OCI-LY7 (cell line): ENCODE data around the gene TNS2. TPM values are rescaled to one million over a fixed set of nuclear protein-coding genes. Genes with fewer than 3 reads are reported as not detected.

Experiments
- BruUV-seq: library from RNA; stranded (reverse); fragments of 400-500 nt; replicated peaks from 2 replicates; lab custom pipeline; 2021; lab: Mats Ljungman, UMichigan
- CTCF ChIA-PET: fragments of 300-600 bp; sonication (Branson Sonifier 250); formaldehyde crosslinking; loops from one replicate; lab custom pipeline; 2022; ENCODE audit warnings: antibody characterized with exemption; ENCODE audit not compliant: unreplicated experiment; lab: Charles Lee
- POLR2A ChIA-PET: fragments of 300-600 bp; sonication (Branson Sonifier 250); formaldehyde crosslinking; loops from one replicate; lab custom pipeline; 2022; ENCODE audit warnings: antibody characterized with exemption; lab: Charles Lee
- DNase-seq: peaks from one replicate; pipeline ENCODE4 v3.0.0-alpha.2; 2015; ENCODE audit warnings: low spot score
- H2AFZ ChIP-seq: fragments of 200-600 bp; sonication (generic), shearing (Covaris generic); 2 replicates; pipeline ENCODE4 v1.6.1; 2014; ENCODE audit warnings: mild to moderate bottlenecking, antibody characterized with exemption, low read length, moderate library complexity
- H3K27ac ChIP-seq: fragments of 200-600 bp; sonication (generic); 2 replicates; pipeline ENCODE4 v1.5.1; 2014; ENCODE audit warnings: mixed run types, low read depth, mild to moderate bottlenecking, moderate library complexity, low read length, inconsistent platforms; ENCODE audit not compliant: poor library complexity, severe bottlenecking
- H3K36me3 ChIP-seq: fragments of 200-600 bp; sonication (generic); 2 replicates; pipeline ENCODE4 v1.6.1; 2014; ENCODE audit warnings: mild to moderate bottlenecking, antibody characterized with exemption, low read length, moderate library complexity, mixed read lengths; ENCODE audit not compliant: insufficient read depth
- H3K4me1 ChIP-seq: fragments of 200-600 bp; sonication (generic); 2 replicates; pipeline ENCODE4 v1.5.1; 2014; ENCODE audit warnings: mild to moderate bottlenecking, low read length; ENCODE audit not compliant: insufficient read depth, poor library complexity, severe bottlenecking
- H3K4me2 ChIP-seq: fragments of 200-600 bp; sonication (generic); 2 replicates; pipeline ENCODE4 v1.6.1; 2014; ENCODE audit warnings: mild to moderate bottlenecking, low read length
- H3K4me3 ChIP-seq: fragments of 200-600 bp; sonication (generic); 2 replicates; pipeline ENCODE4 v1.5.1; 2014; ENCODE audit warnings: mild to moderate bottlenecking, low read depth, low read length; ENCODE audit not compliant: poor library complexity, severe bottlenecking
- H3K79me2 ChIP-seq: fragments of 200-600 bp; sonication (generic); 2 replicates; pipeline ENCODE4 v1.6.1; 2016; ENCODE audit warnings: low read depth, mild to moderate bottlenecking, low read length, moderate library complexity, mixed read lengths; ENCODE audit not compliant: insufficient read depth
- H3K9me2 ChIP-seq: fragments of 200-600 bp; sonication (generic); 2 replicates; pipeline ENCODE4 v1.6.1; 2016; ENCODE audit warnings: mild to moderate bottlenecking, low read length, mixed read lengths; ENCODE audit not compliant: insufficient read depth
- H3K9me3 ChIP-seq: fragments of 200-600 bp; sonication (generic); 2 replicates; pipeline ENCODE4 v1.6.1; 2014; ENCODE audit warnings: mild to moderate bottlenecking, mixed run types, low read length, mixed read lengths
- H4K20me1 ChIP-seq: fragments of 200-600 bp; sonication (generic); 2 replicates; pipeline ENCODE4 v1.6.1; 2014; ENCODE audit warnings: mild to moderate bottlenecking, antibody characterized with exemption, low read length, moderate library complexity, mixed read lengths; ENCODE audit not compliant: insufficient read depth
- CTCF ChIP-seq: fragments of 200-600 bp; sonication (generic); conservative IDR thresholded peaks from 2 replicates; pipeline ENCODE4 v1.5.1; 2014; ENCODE audit warnings: mild to moderate bottlenecking, antibody characterized with exemption, low read length, moderate library complexity, mixed read lengths
- EZH2phosphoT487 ChIP-seq: fragments of 200-600 bp; sonication (generic); IDR thresholded peaks from 2 replicates; pipeline ENCODE4 v1.6.1; 2018; ENCODE audit warnings: low read depth, borderline replicate concordance, mild to moderate bottlenecking, mixed run types, antibody characterized with exemption, low read length, moderate library complexity, mixed read lengths
- intact Hi-C: fragments of 100-400 bp; cut with micrococcal nuclease; formaldehyde crosslinking; loops from one replicate; pipeline ENCODE4 v1.10.0; 2022; ENCODE audit not compliant: unreplicated experiment
- total RNA-seq, 2 experiments: library from RNA; depleted of rRNA in 1 of 2; stranded (reverse); fragments of >200 nt in 1 of 2; shearing (Covaris generic) in 1 of 2; gene quantifications; 2 replicates each; pipeline ENCODE4 v1.2.3, GENCODE V29; 2014 to 2022

The TNS2 gene
- total RNA-seq, 2 experiments from 2014 or later: 0.25 to 1.6 TPM

DNA sequence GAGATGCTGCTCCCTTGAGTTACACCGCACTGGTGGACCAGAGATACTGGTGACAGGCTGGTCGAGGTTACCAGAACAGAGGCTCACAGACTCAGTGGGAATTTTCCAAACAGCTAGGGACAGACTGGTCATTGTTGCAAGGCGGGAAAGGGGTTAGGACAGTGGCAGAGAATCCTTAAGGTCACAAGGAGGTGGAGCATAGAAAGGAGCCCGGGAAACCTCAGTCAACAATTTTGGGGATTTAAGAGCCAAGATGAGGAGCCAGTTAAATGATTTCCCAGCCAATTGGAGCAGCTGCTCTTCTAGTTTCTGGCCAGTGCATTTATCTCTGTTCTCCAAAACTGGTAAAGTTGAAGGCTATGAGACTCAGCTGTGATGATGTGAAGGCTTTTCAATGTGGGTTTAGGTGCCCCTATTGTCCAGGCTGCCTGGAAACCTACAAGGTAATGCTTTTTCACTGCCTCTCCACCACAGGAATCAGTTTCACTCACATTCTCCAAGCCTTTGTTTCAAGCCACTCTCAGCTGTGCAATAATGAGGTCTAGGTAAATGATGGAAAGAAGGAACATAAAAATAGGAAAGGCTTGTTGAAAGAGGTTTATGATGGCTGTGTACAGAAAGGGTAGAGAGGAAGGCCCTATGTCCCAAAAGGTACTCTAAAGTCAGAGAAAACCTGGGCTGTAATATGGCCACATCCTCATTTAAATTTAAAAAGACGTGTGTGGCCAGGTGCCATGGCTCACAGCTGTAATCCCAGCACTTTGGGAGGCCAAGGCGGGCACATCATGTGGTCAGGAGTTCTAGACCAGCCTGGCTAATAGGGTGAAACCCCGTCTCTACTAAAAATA lies 7.0 kb upstream of the TNS2 start:
- no peak overlapping the region for H3K4me2 ChIP-seq
- ChIA-PET CTCF (no interaction called here), POLR2A (interaction anchor here (0.7 kb wide), 1 partner anchor 11 kb away, joined by 7 read pairs; no protein-coding TSS in a partner anchor)
- H3K36me3 ChIP-seq: peaks cover 47% of the 10 kb centered on the region
- no TSS peak for BruUV-seq
- peaks cover 4% of the 10 kb centered on the region; the same call in 1 of the 2 replicates for H4K20me1 ChIP-seq
- H2AFZ ChIP-seq: no peak overlapping the region
- no peaks in the 10 kb centered on the region for H3K9me2 ChIP-seq
- no peak overlapping the region for H3K27ac ChIP-seq
- no peak overlapping the region for H3K4me3 ChIP-seq
- no peaks in the 10 kb centered on the region for H3K79me2 ChIP-seq
- H3K4me1 ChIP-seq: peaks cover 12% of the 10 kb centered on the region
- TF ChIP-seq CTCF (no peak), EZH2phosphoT487 (no peak)
- H3K9me3 ChIP-seq: no peaks in the 10 kb centered on the region
- intact Hi-C loops: no loop called here
- DNase-seq: no peak

- ChIA-PET POLR2A (no interaction called here), CTCF (no interaction called here)
- Histone ChIP-seq H3K27ac (no peak overlapping the region), H3K4me1 (peaks cover 14% of the 10 kb centered on the region), H3K4me3 (no peak overlapping the region), H3K4me2 (no peak overlapping the region), H3K36me3 (peaks cover 34% of the 10 kb centered on the region), H4K20me1 (0 out of 2 replicates have a peak, but pooled peaks cover under 1% of the 10 kb centered on the region), H3K9me2 (no peaks in the 10 kb centered on the region), H3K9me3 (no peaks in the 10 kb centered on the region), H2AFZ (no peak overlapping the region), H3K79me2 (no peaks in the 10 kb centered on the region)
- intact Hi-C loops: no loop called here
- no peak for DNase-seq
- no TSS peak for BruUV-seq
- TF ChIP-seq CTCF: no peak
- TF ChIP-seq EZH2phosphoT487: no peak
Measured at GRCh38 chr12:53044052-53044581, 5.7 kb upstream of the TNS2 start.
